Thyroid gland (tissue), 4 donors: ENCODE results near the gene LRP10.

Experiments used
- CTCF ChIP-seq, 6 experiments: fragments of 200-600 bp in 3 of 6; fragments of 450-650 bp in 3 of 6; sonication (generic) in 3 of 6; IDR thresholded peaks; one replicate each; pipeline ENCODE4 v1.5.1; 2016 to 2019; ENCODE audit warnings: antibody characterized with exemption in 6 of 6, mild to moderate bottlenecking in 2 of 6, inconsistent platforms in 1 of 6, moderate library complexity in 1 of 6
- POLR2A ChIP-seq, 2 donors: fragments of 450-650 bp; IDR thresholded peaks; one replicate each; pipeline ENCODE4 v1.6.1; 2017; ENCODE audit warnings: antibody characterized with exemption in 2 of 2, mild to moderate bottlenecking in 2 of 2, moderate library complexity in 1 of 2

DNA sequence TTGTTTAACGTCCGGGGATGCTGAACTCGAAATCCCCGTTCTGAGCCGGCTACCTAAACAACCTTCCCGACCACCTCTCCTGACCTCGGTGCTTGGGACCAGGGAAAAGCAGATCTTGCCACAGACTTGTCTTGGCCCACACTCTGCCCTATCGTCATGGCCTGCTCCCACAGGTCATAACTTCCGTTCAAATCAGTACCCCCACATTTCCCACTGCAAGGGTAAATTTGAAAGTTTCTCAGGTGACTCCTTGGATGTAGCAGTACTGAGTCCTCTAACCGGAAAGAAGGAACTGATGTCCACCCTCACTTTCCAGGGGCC lies 48.0 kb downstream of the LRP10 start:
- TF ChIP-seq CTCF (IDR thresholded peaks at IDR 0.05): no peak
- TF ChIP-seq POLR2A (IDR thresholded peaks at IDR 0.05): no peak
